BLaER1 treated with 17β-estradiol and CSF1 and Interleukin-3, amounts not matched to agents 10 nM and 100 nM (cell line): ENCODE results near the gene SPACA5.
"Not testable (repeated sequence)": the region's sequence is repeated elsewhere in the genome, so short reads cannot be mapped to it uniquely, and the experiment has no call there.

Experiments
- H3K27ac ChIP-seq, 11 experiments: shearing (Covaris generic); formaldehyde crosslinking; 2 replicates each; pipeline ENCODE4 v1.8.1; 2022
- H3K27me3 ChIP-seq, 11 experiments: shearing (Covaris generic); formaldehyde crosslinking; 2 replicates each; pipeline ENCODE4 v1.8.1; 2022
- H3K36me3 ChIP-seq, 11 experiments: shearing (Covaris generic); formaldehyde crosslinking; 2 replicates each; pipeline ENCODE4 v1.8.1; 2022
- H3K4me1 ChIP-seq, 10 experiments: shearing (Covaris generic); formaldehyde crosslinking; 2 replicates each; pipeline ENCODE4 v1.8.1; 2022
- H3K4me2 ChIP-seq, 11 experiments: shearing (Covaris generic); formaldehyde crosslinking; 2 replicates each; pipeline ENCODE4 v1.8.1; 2022
- H3K4me3 ChIP-seq, 10 experiments: shearing (Covaris generic); formaldehyde crosslinking; 2 replicates each; pipeline ENCODE4 v1.8.1; 2022
- H3K9ac ChIP-seq, 11 experiments: shearing (Covaris generic); formaldehyde crosslinking; 2 replicates each; pipeline ENCODE4 v1.8.1; 2022
- H3K9me3 ChIP-seq, 11 experiments: shearing (Covaris generic); formaldehyde crosslinking; replicated peaks in 1 of 11; 2 replicates each; pipeline ENCODE4 v1.8.1; 2022
- H4K20me1 ChIP-seq, 11 experiments: shearing (Covaris generic); formaldehyde crosslinking; 2 replicates each; pipeline ENCODE4 v1.8.1; 2022
- Cebpa-rat ChIP-seq, 11 experiments: shearing (Covaris generic); IDR thresholded peaks; 2 replicates each; pipeline ENCODE4 v1.8.1; 2022

SPACA5 gene

DNA sequence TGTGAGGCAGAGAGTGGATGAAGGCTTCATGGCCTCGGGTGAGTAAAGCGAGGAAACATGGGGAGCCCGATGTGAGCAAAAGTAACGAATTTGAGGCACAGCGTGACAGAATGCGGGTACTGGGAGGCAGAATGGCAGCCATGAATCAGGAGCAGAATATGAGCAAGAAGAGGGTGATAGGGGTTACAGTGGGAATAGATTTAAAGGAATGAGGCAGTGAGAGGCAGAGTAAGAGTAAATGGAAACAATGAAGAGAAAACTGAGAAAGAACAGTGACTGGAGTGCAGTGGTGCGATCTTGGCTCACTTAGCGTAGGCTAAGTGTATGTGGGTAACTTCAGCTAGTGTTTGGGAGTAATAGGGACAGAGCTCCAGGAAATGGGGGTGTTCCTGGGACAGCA lies at the start of gene SPACA5:
TSS of gene SPACA5 (plus strand) at position 301 of the 400 bp plus-strand sequence. CDS start 815 bp downstream, outside the sequence.
- not testable (repeated sequence) for H3K4me2 ChIP-seq, H3K36me3 ChIP-seq, H4K20me1 ChIP-seq, H3K27ac ChIP-seq, H3K4me3 ChIP-seq, H3K9ac ChIP-seq, H3K9me3 ChIP-seq
- Histone ChIP-seq H3K4me1 (peaks cover 0 to 11% (median 9%) of the 10 kb centered on the region in 10 experiments; a peak in 13 of 20 replicates), H3K27me3 (peaks cover 10 to 24% (median 17%) of the 10 kb centered on the region in 11 experiments)

DNA sequence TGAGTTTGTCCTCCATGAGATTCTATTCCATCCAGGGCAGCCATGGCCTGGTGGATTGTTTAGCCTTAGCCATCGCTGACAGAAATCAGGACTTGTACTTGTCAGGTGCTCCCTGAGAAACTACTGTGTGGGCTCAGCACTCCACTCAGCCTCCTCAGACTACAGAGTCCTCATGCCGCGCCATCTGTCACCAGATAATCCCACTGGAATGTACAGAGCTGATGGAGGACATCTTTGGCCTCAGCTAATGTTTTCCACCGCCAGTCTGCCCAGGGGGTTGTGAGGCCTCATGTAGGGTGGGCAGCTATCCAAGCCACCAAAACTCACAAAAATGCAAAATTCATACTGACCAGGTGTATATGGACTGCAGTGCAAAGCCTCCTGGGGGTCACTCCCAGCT lies 48.6 kb upstream of the SPACA5 start:
- not testable (repeated sequence) for H3K9ac ChIP-seq, H3K4me2 ChIP-seq, H3K36me3 ChIP-seq, H4K20me1 ChIP-seq, H3K27ac ChIP-seq, H3K4me3 ChIP-seq
- Histone ChIP-seq H3K4me1 (peaks cover 0 to 24% (median 11%) of the 10 kb centered on the region in 10 experiments; a peak in 12 of 20 replicates), H3K27me3 (peaks cover 21 to 77% (median 51%) of the 10 kb centered on the region in 11 experiments; a peak in 21 of 22 replicates), H3K9me3 (peaks cover 0 to 82% (median 2%) of the 10 kb centered on the region in 11 experiments; a peak in 9 of 22 replicates)

DNA sequence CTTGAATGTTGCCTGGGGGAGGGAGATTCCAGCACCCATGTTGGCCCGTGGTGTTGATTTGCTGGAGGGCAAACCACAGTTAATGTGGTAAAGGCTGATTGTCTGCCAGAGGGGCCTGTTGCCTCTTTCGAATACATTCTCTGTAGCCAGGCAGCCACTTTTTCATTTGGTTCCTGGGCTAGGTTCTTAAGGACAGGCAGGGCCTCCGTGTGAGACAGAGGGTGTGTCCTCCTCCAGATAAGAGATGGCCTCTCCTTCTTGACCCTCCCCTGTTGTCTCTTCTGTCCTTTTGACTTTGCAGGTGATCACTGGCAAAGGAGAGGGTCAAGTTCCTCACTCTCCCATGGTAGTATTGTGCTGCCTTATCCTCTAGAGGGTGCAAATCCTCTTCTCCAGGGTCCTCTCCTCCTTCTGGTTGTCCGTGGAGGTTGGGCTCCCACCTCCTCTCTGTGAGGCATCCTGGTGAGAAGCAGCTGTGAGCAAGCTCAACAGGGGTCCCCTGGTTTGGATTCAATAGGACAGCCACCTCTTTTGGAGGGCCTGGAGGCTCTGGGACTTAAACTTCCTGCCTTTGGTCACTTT lies 47.9 kb upstream of the SPACA5 start:
- TF ChIP-seq Cebpa-rat (IDR thresholded peaks at IDR 0.05), result no peak

DNA sequence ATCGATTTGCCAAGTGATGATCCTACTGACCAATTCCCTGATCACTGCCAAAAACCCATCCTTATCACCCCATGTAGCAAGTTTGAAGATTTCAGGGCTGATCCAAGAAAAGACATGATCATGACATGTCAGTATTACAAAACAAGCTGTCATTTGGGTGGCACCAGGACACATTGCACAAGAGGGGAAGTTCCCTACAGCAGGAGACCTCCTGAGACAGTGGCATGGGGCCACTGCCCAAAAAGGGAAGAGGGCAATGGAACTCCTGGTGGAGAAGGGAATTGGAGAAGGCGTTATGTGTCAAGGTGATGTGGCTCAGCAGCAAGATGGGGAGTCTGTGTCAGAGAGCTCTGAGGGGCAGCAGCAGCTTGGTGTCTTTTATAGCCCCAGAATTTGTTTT lies 46.4 kb upstream of the SPACA5 start:
- no peak overlapping the region for H3K4me3 ChIP-seq
- H3K9ac ChIP-seq, result peak overlapping the region in 1 of 11 experiments; percentile 1; a peak in 1 of 22 replicates
- no peaks in the 10 kb centered on the region; a peak in 1 of 22 replicates for H3K36me3 ChIP-seq
- peak overlapping the region in 8 of 11 experiments; percentile 10 to 53 (median 35); a peak in 14 of 22 replicates for H3K4me2 ChIP-seq
- peak overlapping the region in 8 of 11 experiments; percentile 1 to 64 (median 40); a peak in 10 of 22 replicates for H3K27ac ChIP-seq
- H3K27me3 ChIP-seq, result peaks cover 17 to 79% (median 60%) of the 10 kb centered on the region in 11 experiments; a peak in 21 of 22 replicates
- TF ChIP-seq Cebpa-rat (IDR thresholded peaks at IDR 0.05), result peak in 7 of 11 experiments; percentile 13 to 69 (median 43); a peak in 4 of 22 replicates
- H3K4me1 ChIP-seq, result peaks cover 0 to 24% (median 11%) of the 10 kb centered on the region in 10 experiments; a peak in 12 of 20 replicates
- no peaks in the 10 kb centered on the region; a peak in 1 of 22 replicates for H4K20me1 ChIP-seq
- H3K9me3 ChIP-seq, result peaks cover 13 to 89% (median 22%) of the 10 kb centered on the region in 11 experiments

More for the DNA sequence above, 47.9 kb upstream of the SPACA5 start:
- Histone ChIP-seq H3K4me2 (0 out of 22 replicates have a peak overlapping the region, but pooled peaks of 1 of the 11 experiments have one; percentile 53), H3K4me1 (peaks cover 0 to 24% (median 11%) of the 10 kb centered on the region in 10 experiments; a peak in 12 of 20 replicates), H3K4me3 (no peak overlapping the region), H4K20me1 (no peaks in the 10 kb centered on the region; a peak in 1 of 22 replicates), H3K27ac (peak overlapping the region in 4 of 11 experiments; percentile 39 to 64 (median 49); a peak in 5 of 22 replicates), H3K9me3 (peaks cover 0 to 82% (median 7%) of the 10 kb centered on the region in 11 experiments; a peak in 12 of 22 replicates), H3K9ac (no peak overlapping the region), H3K27me3 (peaks cover 21 to 75% (median 51%) of the 10 kb centered on the region in 11 experiments; a peak in 21 of 22 replicates), H3K36me3 (no peaks in the 10 kb centered on the region)

DNA sequence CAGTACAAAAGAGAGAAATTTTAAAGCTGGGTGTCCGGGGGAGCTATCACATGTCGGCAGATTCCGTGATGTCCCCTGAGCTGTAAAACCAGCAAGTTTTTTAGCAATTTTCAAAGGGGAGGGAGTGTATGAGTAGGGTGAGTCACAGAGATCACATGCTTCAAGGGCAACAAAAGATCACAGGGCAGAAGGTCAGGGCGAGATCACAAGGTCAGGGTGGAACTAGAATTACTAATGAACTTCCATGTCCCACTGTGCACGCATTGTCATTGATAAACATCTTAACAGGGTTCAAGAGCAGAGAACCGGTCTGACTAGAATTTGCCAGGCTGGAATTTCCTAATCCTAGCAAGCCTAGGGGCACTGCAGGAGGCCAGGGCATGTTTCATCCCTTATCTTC lies 45.0 kb upstream of the SPACA5 start:
- not testable (repeated sequence) for H3K4me3 ChIP-seq, H3K27ac ChIP-seq, H3K4me2 ChIP-seq, H4K20me1 ChIP-seq, H3K36me3 ChIP-seq, H3K9ac ChIP-seq
- peaks cover 0 to 24% (median 11%) of the 10 kb centered on the region in 10 experiments; a peak in 12 of 20 replicates for H3K4me1 ChIP-seq
- peaks cover 21 to 73% (median 52%) of the 10 kb centered on the region in 11 experiments; a peak in 21 of 22 replicates for H3K27me3 ChIP-seq
- peaks cover 27 to 91% (median 34%) of the 10 kb centered on the region in 11 experiments for H3K9me3 ChIP-seq

DNA sequence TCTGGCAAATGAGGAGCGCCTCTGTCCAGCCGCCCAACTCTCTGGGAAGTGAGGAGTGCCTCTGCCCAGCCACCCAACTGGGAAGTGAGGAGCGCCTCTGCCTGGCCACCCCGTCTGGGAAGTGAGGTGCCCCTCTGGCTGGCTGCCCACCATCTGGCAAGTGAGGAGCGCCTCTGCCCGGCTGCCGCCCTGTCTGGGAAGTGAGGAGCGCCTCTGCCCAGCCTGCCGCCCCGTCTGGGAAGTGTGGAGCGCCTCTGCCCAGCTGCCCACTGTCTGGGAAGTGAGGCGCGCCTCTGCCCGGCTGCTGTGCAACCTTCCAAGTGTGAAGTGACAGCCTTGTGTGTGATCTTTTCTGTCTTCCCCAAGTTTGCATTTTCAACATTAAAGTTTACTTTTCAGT lies 41.3 kb upstream of the SPACA5 start:
- not testable (repeated sequence) for H3K4me1 ChIP-seq, H3K4me3 ChIP-seq, H3K27ac ChIP-seq, H4K20me1 ChIP-seq, H3K9ac ChIP-seq, H3K4me2 ChIP-seq, H3K36me3 ChIP-seq
- peaks cover 11 to 60% (median 44%) of the 10 kb centered on the region in 11 experiments; a peak in 21 of 22 replicates for H3K27me3 ChIP-seq
- peaks cover 49 to 100% (median 63%) of the 10 kb centered on the region in 11 experiments for H3K9me3 ChIP-seq

DNA sequence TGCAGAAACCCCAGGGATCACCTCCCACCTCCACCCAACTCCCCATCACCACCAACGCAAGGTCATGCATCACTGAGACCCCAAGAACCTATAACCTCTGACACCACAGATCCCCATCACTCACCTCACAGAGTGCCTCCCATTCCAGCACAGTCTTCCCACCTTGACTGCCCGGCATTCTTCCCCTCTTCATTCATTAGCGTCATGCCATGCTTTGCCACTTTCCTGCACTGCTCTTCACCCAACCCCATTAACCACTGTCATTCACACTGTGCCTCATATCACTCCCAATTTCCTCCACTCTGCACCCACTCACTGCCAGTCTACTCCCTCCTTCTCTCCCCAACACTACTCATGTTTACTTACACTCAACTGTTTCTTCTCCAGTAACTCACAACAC lies 33.6 kb upstream of the SPACA5 start:
- no peak overlapping the region for H3K9ac ChIP-seq
- H3K4me3 ChIP-seq, result no peak overlapping the region
- H3K27me3 ChIP-seq, result peaks cover 0 to 25% (median 9%) of the 10 kb centered on the region in 11 experiments; a peak in 10 of 22 replicates
- no peak overlapping the region for H3K4me2 ChIP-seq
- no peak for TF ChIP-seq Cebpa-rat (IDR thresholded peaks at IDR 0.05)
- H3K4me1 ChIP-seq, result no peaks in the 10 kb centered on the region
- peaks cover 78 to 97% (median 89%) of the 10 kb centered on the region in 11 experiments for H3K9me3 ChIP-seq
- no peaks in the 10 kb centered on the region for H4K20me1 ChIP-seq
- H3K27ac ChIP-seq, result no peak overlapping the region
- peaks cover 32 to 58% (median 48%) of the 10 kb centered on the region in 11 experiments for H3K36me3 ChIP-seq

DNA sequence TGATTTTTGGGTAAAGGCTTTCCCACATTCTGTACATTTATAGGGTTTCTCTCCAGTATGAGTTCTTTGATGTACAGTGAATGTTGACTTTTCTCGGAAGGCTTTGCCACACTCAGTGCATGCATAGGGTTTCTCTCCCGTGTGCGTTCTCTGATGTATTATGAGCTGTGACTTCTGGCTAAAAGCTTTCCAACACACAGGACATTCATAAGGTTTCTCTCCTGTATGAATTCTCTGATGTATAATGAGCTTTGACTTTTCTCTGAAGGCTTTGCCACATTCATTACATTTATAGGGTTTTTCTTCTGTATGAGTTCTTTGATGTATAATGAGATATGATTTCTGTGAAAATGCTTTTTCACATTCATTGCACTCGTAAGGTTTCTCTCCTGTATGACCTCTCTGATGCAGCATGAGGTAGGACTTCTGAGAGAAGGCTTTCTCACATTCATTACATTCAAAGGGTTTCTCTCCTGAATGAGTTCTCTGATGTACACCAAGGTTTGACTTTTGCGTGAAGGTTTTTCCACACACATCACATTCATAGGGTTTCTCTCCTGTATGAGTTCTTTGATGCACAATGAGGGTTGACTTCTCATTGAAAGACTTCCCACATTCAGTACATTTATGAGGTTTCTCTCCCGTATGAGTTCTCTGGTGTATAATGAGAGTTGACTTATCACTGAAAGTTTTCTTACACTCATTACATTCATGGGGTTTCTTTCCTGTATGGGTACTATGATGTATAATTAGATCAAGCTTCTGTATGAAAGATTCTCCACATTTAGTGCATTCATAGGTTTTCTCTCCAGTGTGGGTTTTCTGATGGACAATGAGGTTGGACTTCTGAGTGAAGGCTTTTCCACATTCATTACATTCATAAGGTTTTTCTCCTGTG lies 30.3 kb upstream of the SPACA5 start:
- Histone ChIP-seq H3K27me3 (peaks cover 0 to 41% (median 22%) of the 10 kb centered on the region in 11 experiments; a peak in 12 of 22 replicates), H4K20me1 (no peaks in the 10 kb centered on the region), H3K4me2 (no peak overlapping the region), H3K36me3 (peaks cover 65 to 91% (median 81%) of the 10 kb centered on the region in 11 experiments), H3K9me3 (peaks cover 98 to 100% (median 99%) of the 10 kb centered on the region in 11 experiments), H3K9ac (no peak overlapping the region), H3K27ac (no peak overlapping the region), H3K4me1 (no peaks in the 10 kb centered on the region), H3K4me3 (peak overlapping the region in 6 of 10 experiments; percentile 5 to 35 (median 8); a peak in 5 of 20 replicates)
- TF ChIP-seq Cebpa-rat (IDR thresholded peaks at IDR 0.05), result no peak
